Subcutaneous adipose tissue (tissue), 4 donors: ENCODE data around the gene FGGY. TPM values are rescaled to one million over a fixed set of nuclear protein-coding genes. Genes with fewer than 3 reads are reported as not detected.

Source experiments
- total RNA-seq, 4 donors: library from RNA; depleted of rRNA; stranded (reverse); fragments of >200 nt; gene quantifications; one replicate each; pipeline ENCODE4 v1.1.0, GENCODE V29; 2016
- TF ChIP-seq, protein P1 (sequence below): fragments of 450-650 bp; IDR thresholded peaks from one replicate; pipeline ENCODE4 v1.5.1; 2016; ENCODE audit warnings: low read depth, mild to moderate bottlenecking, control low read depth, antibody characterized with exemption, moderate library complexity

The FGGY gene
- total RNA-seq, 4 donors from 2014 or later = 7.8 to 19.2 (median 12.5) TPM

DNA sequence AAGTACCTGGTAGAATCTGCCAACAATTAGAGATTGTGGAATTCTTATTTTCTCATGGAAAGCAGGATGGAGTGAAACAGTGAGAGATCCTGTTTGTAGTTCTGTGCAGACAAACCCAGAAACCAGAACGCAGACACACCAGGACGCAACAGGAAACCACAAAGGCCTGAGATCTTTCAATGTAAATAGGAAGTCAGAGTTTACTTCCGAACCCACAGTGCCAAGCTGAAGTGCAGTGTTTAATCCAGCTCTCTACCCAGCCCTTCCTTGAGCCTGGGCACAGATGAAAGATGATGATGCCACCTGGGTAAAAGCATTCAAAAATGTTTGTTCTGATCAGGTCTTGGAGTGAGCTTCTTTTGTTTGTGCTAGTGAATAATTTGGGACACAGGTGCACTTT is 273.6 kb downstream of the FGGY start:
- TF ChIP-seq, protein P1, sequence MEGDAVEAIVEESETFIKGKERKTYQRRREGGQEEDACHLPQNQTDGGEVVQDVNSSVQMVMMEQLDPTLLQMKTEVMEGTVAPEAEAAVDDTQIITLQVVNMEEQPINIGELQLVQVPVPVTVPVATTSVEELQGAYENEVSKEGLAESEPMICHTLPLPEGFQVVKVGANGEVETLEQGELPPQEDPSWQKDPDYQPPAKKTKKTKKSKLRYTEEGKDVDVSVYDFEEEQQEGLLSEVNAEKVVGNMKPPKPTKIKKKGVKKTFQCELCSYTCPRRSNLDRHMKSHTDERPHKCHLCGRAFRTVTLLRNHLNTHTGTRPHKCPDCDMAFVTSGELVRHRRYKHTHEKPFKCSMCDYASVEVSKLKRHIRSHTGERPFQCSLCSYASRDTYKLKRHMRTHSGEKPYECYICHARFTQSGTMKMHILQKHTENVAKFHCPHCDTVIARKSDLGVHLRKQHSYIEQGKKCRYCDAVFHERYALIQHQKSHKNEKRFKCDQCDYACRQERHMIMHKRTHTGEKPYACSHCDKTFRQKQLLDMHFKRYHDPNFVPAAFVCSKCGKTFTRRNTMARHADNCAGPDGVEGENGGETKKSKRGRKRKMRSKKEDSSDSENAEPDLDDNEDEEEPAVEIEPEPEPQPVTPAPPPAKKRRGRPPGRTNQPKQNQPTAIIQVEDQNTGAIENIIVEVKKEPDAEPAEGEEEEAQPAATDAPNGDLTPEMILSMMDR = no peak

DNA sequence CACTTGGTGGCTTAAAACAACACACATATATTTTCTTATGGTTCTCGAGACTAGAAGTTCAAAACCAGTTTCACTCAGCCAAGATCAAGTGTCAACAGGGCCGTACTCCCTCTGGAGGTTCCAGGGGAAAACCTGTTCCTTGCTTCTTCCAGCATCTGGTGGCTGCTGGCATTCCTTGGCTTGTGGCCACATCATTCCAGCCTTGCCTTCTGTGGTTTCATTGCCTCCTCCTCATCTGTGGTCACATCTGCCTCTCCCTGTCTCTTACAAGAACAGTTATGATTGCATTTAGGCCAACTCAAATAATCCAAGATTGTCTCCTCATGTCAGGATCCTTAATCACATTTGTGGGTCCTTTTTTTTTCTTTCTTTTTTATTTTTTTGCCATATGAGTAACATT is 277.2 kb downstream of the FGGY start:
- TF ChIP-seq, protein P1 = no peak

DNA sequence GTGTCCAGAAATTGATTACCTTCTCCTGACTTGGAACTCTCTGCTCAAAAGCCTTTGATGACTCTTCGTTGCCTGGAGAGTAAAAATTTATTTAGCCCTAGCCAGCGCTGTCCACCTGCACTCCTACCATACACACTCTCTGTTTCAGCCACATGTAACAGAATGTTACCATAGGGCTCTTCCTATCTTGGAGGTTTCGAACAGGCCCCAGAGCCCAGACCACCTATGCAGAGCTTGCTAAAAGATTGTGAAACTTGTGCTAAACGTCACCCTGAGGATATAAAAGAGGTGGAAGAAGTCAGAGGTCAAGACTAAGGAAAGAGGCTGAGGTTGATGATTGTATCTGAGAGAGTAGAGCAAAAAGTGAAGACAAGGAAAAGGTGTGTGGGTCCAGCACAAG is 280.9 kb downstream of the FGGY start:
- TF ChIP-seq, protein P1 = no peak

DNA sequence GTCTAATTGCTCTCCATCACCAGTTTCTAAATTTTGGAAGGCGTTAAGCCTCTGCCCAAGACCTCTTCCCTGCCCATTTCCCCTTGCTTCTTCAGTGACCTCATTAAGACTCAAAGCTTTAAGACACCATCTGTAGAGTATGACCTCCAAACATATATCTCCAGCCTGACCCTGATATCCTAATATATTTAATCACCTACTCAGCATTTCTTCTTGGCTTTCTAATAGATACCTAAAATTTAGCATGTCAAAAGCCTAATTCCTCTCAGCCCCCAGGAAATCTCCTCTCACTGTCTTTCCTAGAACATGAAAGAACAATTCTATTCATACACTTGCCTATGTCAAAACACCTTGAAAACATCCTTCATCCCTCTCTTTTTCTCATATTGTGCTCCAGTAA is 282.3 kb downstream of the FGGY start:
- TF ChIP-seq, protein P1 = no peak

DNA sequence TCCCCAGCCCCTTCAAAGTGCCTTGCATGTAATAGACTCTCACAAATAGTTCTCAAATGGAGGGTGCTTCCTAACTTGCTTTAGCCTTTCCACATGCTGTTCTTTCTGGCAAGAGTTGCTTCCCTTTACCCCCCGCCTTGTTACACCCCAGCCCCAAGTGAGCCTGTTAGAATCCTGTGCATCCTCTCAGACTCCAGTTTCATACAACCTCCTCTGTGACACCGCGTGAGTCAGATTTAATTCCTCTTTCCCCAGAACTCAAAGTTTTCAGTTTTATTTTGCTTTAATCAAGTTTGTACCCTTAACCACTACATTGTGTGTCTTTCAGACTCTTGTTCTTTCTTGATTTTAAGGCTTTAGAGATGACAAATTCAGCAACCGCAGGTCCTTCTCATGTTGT is 283.4 kb downstream of the FGGY start:
- TF ChIP-seq, protein P1 = no peak

DNA sequence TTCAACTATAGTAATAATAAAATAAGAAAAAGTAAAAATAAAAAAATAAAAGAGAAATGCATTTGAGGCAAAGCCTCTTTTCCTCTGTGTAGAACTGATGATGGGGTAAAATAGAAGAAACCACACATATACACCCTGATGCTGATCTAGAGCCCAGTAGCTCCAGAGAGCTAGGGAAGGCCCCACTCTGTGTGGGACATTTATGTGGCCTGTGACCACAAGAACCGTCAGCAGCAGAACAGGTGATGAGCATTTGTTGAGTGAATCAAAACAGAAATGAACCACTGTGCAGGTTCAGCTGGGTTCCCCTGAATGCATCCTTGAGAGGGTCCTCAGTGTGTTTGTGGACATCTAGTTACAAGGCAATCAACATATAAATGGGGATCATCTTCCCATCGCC is 296.0 kb downstream of the FGGY start:
- TF ChIP-seq, protein P1 = no peak

DNA sequence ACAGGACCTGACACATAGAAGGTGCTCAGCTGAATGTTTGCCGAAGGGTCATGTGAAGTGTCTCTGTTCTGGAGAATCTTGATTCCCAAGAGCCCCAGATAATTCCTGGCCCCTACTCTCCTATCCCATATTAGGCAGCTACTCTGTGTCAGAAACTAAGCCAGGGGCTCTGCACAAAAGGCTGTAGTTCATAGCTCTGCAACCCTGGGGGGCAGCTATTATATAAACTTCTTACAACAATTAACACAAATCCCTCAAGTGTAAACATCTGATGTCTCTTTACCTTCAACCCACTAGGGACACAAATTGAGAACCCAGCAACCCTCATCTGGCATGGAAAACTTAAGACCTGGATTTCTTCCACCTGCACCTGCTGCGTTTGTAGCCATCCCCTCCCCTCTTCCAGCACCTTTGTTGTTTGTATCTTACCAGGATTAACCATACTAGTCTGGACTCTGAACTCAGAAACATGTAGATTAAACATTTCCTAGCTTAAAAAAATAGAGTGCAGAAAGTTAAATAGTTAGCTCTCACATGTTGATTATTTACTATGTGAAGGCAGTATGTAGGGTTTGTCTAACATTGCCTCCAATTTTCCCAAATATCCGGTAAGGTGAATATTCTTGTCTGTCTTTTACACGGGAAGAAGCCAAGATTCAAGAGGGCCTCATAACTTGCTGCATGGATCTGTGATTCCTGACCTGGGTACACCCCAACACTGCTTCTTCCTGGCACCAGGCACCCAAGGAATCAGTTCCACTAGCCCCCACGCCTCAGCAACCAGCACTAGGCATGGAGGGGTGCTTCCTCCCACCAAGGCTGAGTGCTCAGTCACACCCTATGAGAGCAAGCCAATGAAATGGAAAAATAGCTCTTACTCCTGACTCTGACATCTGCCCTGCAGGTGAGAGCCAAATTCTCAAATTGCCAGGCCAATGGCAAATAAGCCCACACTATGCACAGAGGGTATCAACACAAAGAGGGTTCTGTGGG is 297.2 kb downstream of the FGGY start:
- TF ChIP-seq, protein P1 = no peak
